CD4-positive, alpha-beta T cell (primary cell): Measurements from ENCODE around the gene SNX8. TPM values are rescaled to one million over a fixed set of nuclear protein-coding genes. Genes with fewer than 3 reads are reported as not detected.
A peak's percentile ranks its signal among the peaks of the same experiment; 100 is the strongest.

Experiments used
- ATAC-seq: fragments of 200-7000 bp; cut with Tn5 transposase; one replicate; pipeline ENCODE4 v1.10.0; 2022; ENCODE audit warnings: mild to moderate bottlenecking; ENCODE audit not compliant: poor library complexity
- CTCF ChIA-PET: fragments of 350-600 bp; sonication (Branson Sonifier 250); formaldehyde crosslinking; loops from one replicate; lab custom pipeline; 2021; ENCODE audit warnings: antibody characterized with exemption, inconsistent platforms; lab: Charles Lee
- POLR2A ChIA-PET: fragments of 350-600 bp; sonication (Branson Sonifier 250); formaldehyde crosslinking; loops from one replicate; lab custom pipeline; 2021; ENCODE audit warnings: antibody characterized with exemption, inconsistent platforms; lab: Charles Lee
- DNase-seq, 14 experiments: peaks; one replicate each; pipeline ENCODE4 v3.0.0-alpha.2; 2013 to 2020; ENCODE audit warnings: mixed read lengths in 2 of 14
- H3K27ac ChIP-seq, 2 donors: one replicate each; pipeline versions ENCODE4 v1.5.1 to v1.7.0; 2013; ENCODE audit warnings: low read length in 2 of 2, low read depth in 1 of 2, mild to moderate bottlenecking in 1 of 2
- H3K27me3 ChIP-seq, 2 experiments: 1 replicate in 1 of 2; 2 replicates in 1 of 2; pipeline versions ENCODE4 v1.6.1 to v1.7.0; 2013; ENCODE audit warnings: low read length in 2 of 2, control low read depth in 1 of 2, mild to moderate bottlenecking in 1 of 2, moderate library complexity in 1 of 2; ENCODE audit not compliant: insufficient read depth in 2 of 2, control insufficient read depth in 1 of 2
- H3K36me3 ChIP-seq: one replicate; pipeline ENCODE4 v1.6.1; 2013; ENCODE audit warnings: low read length, control low read depth; ENCODE audit not compliant: insufficient read depth
- H3K4me1 ChIP-seq: one replicate; pipeline ENCODE4 v1.6.1; 2013; ENCODE audit warnings: low read length, control low read depth; ENCODE audit not compliant: insufficient read depth
- H3K4me3 ChIP-seq: one replicate; pipeline ENCODE4 v1.5.1; 2013; ENCODE audit warnings: mild to moderate bottlenecking, low read length, moderate library complexity
- H3K9me3 ChIP-seq, 2 experiments: 1 replicate in 1 of 2; 2 replicates in 1 of 2; pipeline versions ENCODE4 v1.6.1 to v1.7.0; 2013; ENCODE audit warnings: low read length in 2 of 2, mild to moderate bottlenecking in 2 of 2, control low read depth in 1 of 2, moderate library complexity in 1 of 2; ENCODE audit not compliant: control insufficient read depth in 1 of 2, insufficient read depth in 1 of 2
- H3K27ac Mint-ChIP-seq: one replicate; pipeline ENCODE4 v1.8.0; 2020; ENCODE audit warnings: mixed read lengths
- H3K27me3 Mint-ChIP-seq: one replicate; pipeline ENCODE4 v1.8.0; 2021; ENCODE audit warnings: mixed read lengths
- H3K36me3 Mint-ChIP-seq: one replicate; pipeline ENCODE4 v1.8.0; 2021; ENCODE audit warnings: low read depth, mixed read lengths
- H3K4me1 Mint-ChIP-seq: one replicate; pipeline ENCODE4 v1.8.0; 2021; ENCODE audit warnings: low read depth, mixed read lengths
- H3K4me3 Mint-ChIP-seq: one replicate; pipeline ENCODE4 v1.8.0; 2020; ENCODE audit warnings: mild to moderate bottlenecking, mixed read lengths
- H3K9me3 Mint-ChIP-seq: one replicate; pipeline ENCODE4 v1.8.0; 2020; ENCODE audit warnings: mixed read lengths
- CTCF ChIP-seq: fragments of 200-600 bp; IDR thresholded peaks from one replicate; pipeline ENCODE4 v1.8.0; 2022; ENCODE audit warnings: antibody characterized with exemption, mild to moderate bottlenecking
- intact Hi-C, 2 experiments: fragments of 100-400 bp; cut with DNase I in 1 of 2; cut with micrococcal nuclease in 1 of 2; formaldehyde crosslinking; loops; one replicate each; pipeline versions ENCODE4 v1.15.1 to v1.9.0; 2023 to 2025; cut with DNase I, micrococcal nuclease
- total RNA-seq, 174 experiments: library from RNA in 2 of 174; stranded (reverse) in 2 of 174; gene quantifications; one replicate each; pipeline ENCODE4 v1.2.3 and lab custom pipeline; 2021 to 2026

SNX8 gene
- total RNA-seq, 2 experiments from 2014 or later, result 4.2 to 4.5 TPM

- POLR2A ChIA-PET, result interaction anchor here (0.5 kb wide), 1 partner anchor 642 kb away, joined by 3 read pairs; no protein-coding TSS in a partner anchor
- peaks cover 66% of the 10 kb centered on the region for H3K36me3 ChIP-seq
- intact Hi-C loops, result no loop called here
- Mint-ChIP-seq H3K9me3 (no peaks in the 10 kb centered on the region), H3K4me3 (no peak overlapping the region), H3K27me3 (no peaks in the 10 kb centered on the region), H3K36me3 (peaks cover 71% of the 10 kb centered on the region), H3K4me1 (no peaks in the 10 kb centered on the region), H3K27ac (no peak overlapping the region)
- no peaks in the 10 kb centered on the region for H3K27me3 ChIP-seq
- no peaks in the 10 kb centered on the region for H3K9me3 ChIP-seq
- H3K27ac ChIP-seq, result no peak overlapping the region
- no peak for TF ChIP-seq CTCF
- H3K4me1 ChIP-seq, result peaks cover 7% of the 10 kb centered on the region
- DNase-seq, result no peak
- CTCF ChIA-PET, result no interaction called here
- ATAC-seq, result no peak
- H3K4me3 ChIP-seq, result no peak overlapping the region
Measured at GRCh38 chr7:2215851-2216250, 98.4 kb downstream of the SNX8 start.

DNA sequence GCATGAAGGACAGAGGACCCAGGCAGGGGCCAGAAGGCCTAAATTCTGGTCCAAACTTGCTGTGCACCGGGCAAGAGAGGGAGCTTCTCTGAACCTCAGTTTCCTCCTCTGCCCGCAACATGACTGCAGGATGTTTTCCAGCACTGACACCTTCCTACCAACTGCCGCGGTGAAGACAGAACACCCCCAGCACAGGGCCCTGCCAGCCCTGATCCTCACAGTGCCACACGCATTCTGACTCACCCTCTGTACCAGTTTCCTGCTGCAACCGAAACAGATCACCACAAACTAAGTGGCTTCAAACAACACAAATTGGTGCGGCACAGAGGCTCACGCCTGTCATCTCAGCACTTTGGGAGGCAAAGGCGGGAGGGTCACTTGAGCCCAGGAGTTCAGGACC is 99.6 kb downstream of the SNX8 start:
- CTCF ChIA-PET, result no interaction called here

DNA sequence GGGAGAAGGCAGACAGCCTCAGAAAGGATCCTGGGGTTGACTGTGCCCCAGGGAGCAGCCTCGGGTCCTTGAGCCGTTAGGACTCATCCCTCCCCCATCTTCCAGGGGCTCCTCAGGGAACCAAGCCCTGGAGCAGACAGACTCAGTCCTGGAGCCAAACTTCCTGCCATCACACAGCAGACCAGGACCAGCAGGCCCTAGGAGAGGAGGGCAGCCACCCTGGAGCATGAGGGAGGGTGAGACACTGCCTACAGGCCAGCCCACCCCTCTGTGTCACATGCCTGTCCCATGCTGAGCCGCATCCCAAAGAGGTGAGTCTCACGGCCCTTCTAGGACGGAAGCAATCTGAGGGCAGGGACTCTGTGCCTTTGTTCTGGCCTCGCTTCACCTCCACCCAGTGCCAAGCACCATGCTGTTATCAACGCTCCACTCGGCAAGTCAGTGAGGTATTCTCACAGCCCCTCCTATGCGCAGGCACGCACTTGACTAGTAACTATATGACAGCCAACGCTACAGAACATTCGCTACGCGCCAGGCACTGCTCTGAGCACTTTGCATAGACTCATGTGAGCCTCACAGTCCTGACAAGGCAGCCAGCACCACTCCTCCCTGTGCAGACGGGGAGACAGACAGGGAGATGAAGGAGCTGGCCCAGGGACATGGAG is 100.6 kb downstream of the SNX8 start:
- POLR2A ChIA-PET, result no interaction called here

More for the DNA sequence above, 99.6 kb downstream of the SNX8 start:
- POLR2A ChIA-PET, result no interaction called here
- Mint-ChIP-seq H3K27me3 (no peaks in the 10 kb centered on the region), H3K27ac (no peak overlapping the region), H3K36me3 (peaks cover 71% of the 10 kb centered on the region), H3K9me3 (no peaks in the 10 kb centered on the region), H3K4me1 (no peaks in the 10 kb centered on the region), H3K4me3 (no peak overlapping the region)
- H3K27ac ChIP-seq, result no peak overlapping the region
- H3K4me1 ChIP-seq, result peaks cover 7% of the 10 kb centered on the region
- TF ChIP-seq CTCF, result no peak
- peak in 1 of 14 experiments; percentile 30 for DNase-seq
- intact Hi-C loops, result no loop called here
- H3K36me3 ChIP-seq, result peaks cover 59% of the 10 kb centered on the region
- H3K4me3 ChIP-seq, result no peak overlapping the region
- H3K9me3 ChIP-seq, result no peaks in the 10 kb centered on the region
- no peaks in the 10 kb centered on the region for H3K27me3 ChIP-seq
- no peak for ATAC-seq

More for the DNA sequence above, 100.6 kb downstream of the SNX8 start:
- Mint-ChIP-seq H3K4me1 (no peaks in the 10 kb centered on the region), H3K27me3 (no peaks in the 10 kb centered on the region), H3K36me3 (peaks cover 71% of the 10 kb centered on the region), H3K9me3 (no peaks in the 10 kb centered on the region), H3K4me3 (no peak overlapping the region), H3K27ac (no peak overlapping the region)
- Histone ChIP-seq H3K4me3 (no peak overlapping the region), H3K27ac (no peak overlapping the region), H3K36me3 (peaks cover 56% of the 10 kb centered on the region), H3K27me3 (no peaks in the 10 kb centered on the region), H3K4me1 (peaks cover 7% of the 10 kb centered on the region), H3K9me3 (no peaks in the 10 kb centered on the region)
- intact Hi-C loops, result no loop called here
- no peak for ATAC-seq
- no peak for TF ChIP-seq CTCF
- CTCF ChIA-PET, result no interaction called here
- no peak for DNase-seq
